Neural crest cell (in vitro differentiated cells): ENCODE measurements around the gene WFS1. TPM values are rescaled to one million over a fixed set of nuclear protein-coding genes. Genes with fewer than 3 reads are reported as not detected.

Experiments used
- DNase-seq: peaks from one replicate; pipeline ENCODE4 v3.0.0; 2021; ENCODE audit warnings: low read depth, mixed read lengths, low spot score
- H3K27ac Mint-ChIP-seq: one replicate; pipeline ENCODE4 v1.8.0; 2021; ENCODE audit warnings: mild to moderate bottlenecking, mixed read lengths; ENCODE audit not compliant: unreplicated experiment
- H3K27me3 Mint-ChIP-seq: 2 replicates; pipeline ENCODE4 v1.8.0; 2021; ENCODE audit warnings: low read depth, mild to moderate bottlenecking, mixed read lengths
- H3K36me3 Mint-ChIP-seq: 2 replicates; pipeline ENCODE4 v1.8.0; 2021; ENCODE audit warnings: low read depth, mild to moderate bottlenecking, mixed read lengths
- H3K4me1 Mint-ChIP-seq: 2 replicates; pipeline ENCODE4 v1.8.0; 2021; ENCODE audit warnings: mixed read lengths
- H3K4me3 Mint-ChIP-seq: one replicate; pipeline ENCODE4 v1.8.0; 2021; ENCODE audit warnings: mild to moderate bottlenecking, mixed read lengths
- H3K9me3 Mint-ChIP-seq: 2 replicates; pipeline ENCODE4 v1.8.0; 2021; ENCODE audit warnings: mixed read lengths
- total RNA-seq: library from RNA; stranded (reverse); gene quantifications from 2 replicates; pipeline ENCODE4 v1.2.1, GENCODE V29; 2021
- TF ChIP-seq, protein P1 (sequence below): fragments of 200-600 bp; sonication (generic); conservative IDR thresholded peaks from 2 replicates; pipeline ENCODE4 v1.5.0; 2021; ENCODE audit warnings: antibody characterized with exemption, mild to moderate bottlenecking

Gene WFS1
- total RNA-seq, 1 donor from 2014 or later, result 24.8 TPM

GRCh38 chr4:6248394-6248793 lies 21.3 kb upstream of the WFS1 start:
- Mint-ChIP-seq H3K4me1 (no peaks in the 10 kb centered on the region), H3K4me3 (no peak overlapping the region), H3K9me3 (no peaks in the 10 kb centered on the region), H3K36me3 (no peaks in the 10 kb centered on the region), H3K27me3 (peaks cover 52% of the 10 kb centered on the region), H3K27ac (no peak overlapping the region)
- TF ChIP-seq, protein P1, sequence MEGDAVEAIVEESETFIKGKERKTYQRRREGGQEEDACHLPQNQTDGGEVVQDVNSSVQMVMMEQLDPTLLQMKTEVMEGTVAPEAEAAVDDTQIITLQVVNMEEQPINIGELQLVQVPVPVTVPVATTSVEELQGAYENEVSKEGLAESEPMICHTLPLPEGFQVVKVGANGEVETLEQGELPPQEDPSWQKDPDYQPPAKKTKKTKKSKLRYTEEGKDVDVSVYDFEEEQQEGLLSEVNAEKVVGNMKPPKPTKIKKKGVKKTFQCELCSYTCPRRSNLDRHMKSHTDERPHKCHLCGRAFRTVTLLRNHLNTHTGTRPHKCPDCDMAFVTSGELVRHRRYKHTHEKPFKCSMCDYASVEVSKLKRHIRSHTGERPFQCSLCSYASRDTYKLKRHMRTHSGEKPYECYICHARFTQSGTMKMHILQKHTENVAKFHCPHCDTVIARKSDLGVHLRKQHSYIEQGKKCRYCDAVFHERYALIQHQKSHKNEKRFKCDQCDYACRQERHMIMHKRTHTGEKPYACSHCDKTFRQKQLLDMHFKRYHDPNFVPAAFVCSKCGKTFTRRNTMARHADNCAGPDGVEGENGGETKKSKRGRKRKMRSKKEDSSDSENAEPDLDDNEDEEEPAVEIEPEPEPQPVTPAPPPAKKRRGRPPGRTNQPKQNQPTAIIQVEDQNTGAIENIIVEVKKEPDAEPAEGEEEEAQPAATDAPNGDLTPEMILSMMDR, result no peak
- no peak for DNase-seq

- TF ChIP-seq, protein P1, result peak; percentile 87
- peak; percentile 46 for DNase-seq
- no peaks in the 10 kb centered on the region for H3K4me1 Mint-ChIP-seq
- no peaks in the 10 kb centered on the region for H3K36me3 Mint-ChIP-seq
- peaks cover 41% of the 10 kb centered on the region for H3K27me3 Mint-ChIP-seq
- H3K27ac Mint-ChIP-seq, result no peak overlapping the region
- no peaks in the 10 kb centered on the region for H3K9me3 Mint-ChIP-seq
- no peak overlapping the region for H3K4me3 Mint-ChIP-seq
Measured at GRCh38 chr4:6250235-6250983, 19.2 kb upstream of the WFS1 start.

GRCh38 chr4:6250984-6251295 lies 18.7 kb upstream of the WFS1 start:
- Mint-ChIP-seq H3K27ac (no peak overlapping the region), H3K4me3 (no peak overlapping the region), H3K27me3 (peaks cover 41% of the 10 kb centered on the region), H3K9me3 (no peaks in the 10 kb centered on the region), H3K4me1 (no peaks in the 10 kb centered on the region), H3K36me3 (no peaks in the 10 kb centered on the region)
- no peak for DNase-seq
- TF ChIP-seq, protein P1, result peak; percentile 7

DNA sequence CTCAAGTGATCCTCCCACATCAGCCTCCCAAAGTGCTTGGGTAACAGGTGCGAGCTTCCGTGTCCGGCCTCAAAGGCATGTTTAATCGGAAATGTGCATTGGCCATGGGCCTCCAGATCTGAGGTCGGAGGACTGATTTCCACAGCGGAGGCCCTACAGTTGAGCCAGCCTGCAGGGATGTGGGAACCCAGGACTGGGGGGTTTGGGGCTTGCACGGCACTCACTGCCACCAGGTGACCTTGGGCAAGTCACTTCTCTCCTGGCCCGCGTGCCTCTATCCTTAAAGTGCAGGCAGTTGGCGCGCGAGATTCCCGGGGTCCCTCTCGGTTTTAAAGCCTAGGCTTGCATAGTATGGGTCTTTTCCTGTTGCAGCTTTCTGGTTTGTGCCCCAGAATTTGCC lies 18.3 kb upstream of the WFS1 start:
- no peak for DNase-seq
- no peak overlapping the region for H3K27ac Mint-ChIP-seq
- H3K4me1 Mint-ChIP-seq, result peaks cover under 1% of the 10 kb centered on the region
- H3K4me3 Mint-ChIP-seq, result no peak overlapping the region
- peaks cover 39% of the 10 kb centered on the region for H3K27me3 Mint-ChIP-seq
- H3K36me3 Mint-ChIP-seq, result no peaks in the 10 kb centered on the region
- TF ChIP-seq, protein P1, result no peak
- no peaks in the 10 kb centered on the region for H3K9me3 Mint-ChIP-seq

DNA sequence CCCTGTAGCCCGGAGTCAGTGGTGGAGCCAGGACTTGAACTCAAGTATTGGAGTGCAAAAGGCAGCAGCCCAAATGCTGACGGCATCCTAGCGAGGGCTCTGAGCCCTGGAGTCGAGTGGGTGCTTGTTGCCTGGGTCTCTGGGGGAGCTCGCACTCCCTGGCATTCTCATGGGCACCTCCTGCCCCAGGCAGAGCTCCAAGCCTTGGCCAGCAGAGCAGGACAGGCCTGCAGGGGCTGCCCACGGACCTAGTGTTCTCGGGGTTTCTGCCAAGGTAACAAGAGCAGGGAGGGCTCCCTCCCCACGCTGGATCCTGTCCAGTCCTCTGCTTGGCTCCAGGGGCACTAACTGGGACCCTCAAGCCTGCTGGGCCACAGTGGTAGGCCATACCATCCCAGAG lies 17.6 kb upstream of the WFS1 start:
- TF ChIP-seq, protein P1, result no peak

More for the DNA sequence above, 17.6 kb upstream of the WFS1 start:
- DNase-seq, result no peak
- Mint-ChIP-seq H3K27me3 (peaks cover 34% of the 10 kb centered on the region), H3K9me3 (no peaks in the 10 kb centered on the region), H3K4me3 (no peak overlapping the region), H3K4me1 (peaks cover 7% of the 10 kb centered on the region), H3K36me3 (no peaks in the 10 kb centered on the region), H3K27ac (no peak overlapping the region)
